ENCODE results near the gene SERPINE2.

GRCh38 chr2:223944703-223945531 lies 94.2 kb downstream of the SERPINE2 start, which contains the start of gene WDFY1:
- TF ChIP-seq CTCF (IDR thresholded peaks at IDR 0.05) (no peak), POLR2A (IDR thresholded peaks at IDR 0.05) (peak; percentile 42)

All from breast epithelium (tissue), 3 donors.